Endothelial cell of umbilical vein (primary cell): ENCODE data around the gene MAGEB6B. TPM values are rescaled to one million over a fixed set of nuclear protein-coding genes. Genes with fewer than 3 reads are reported as not detected.
"Not testable (repeated sequence)": the region's sequence is repeated elsewhere in the genome, so short reads cannot be mapped to it uniquely, and the experiment has no call there.

Experiments used
- BruUV-seq: library from RNA; stranded (reverse); fragments of 400-500 nt; replicated peaks from 2 replicates; lab custom pipeline; 2021; lab: Mats Ljungman, UMichigan
- CTCF ChIA-PET: fragments of 300-600, 350-600 bp; sonication (Branson Sonifier 250); formaldehyde crosslinking; loops from one replicate; lab custom pipeline; 2021; ENCODE audit warnings: antibody characterized with exemption, inconsistent platforms; lab: Charles Lee
- POLR2A ChIA-PET: fragments of 300-600, 350-600 bp; sonication (Branson Sonifier 250); formaldehyde crosslinking; loops from one replicate; lab custom pipeline; 2021; ENCODE audit warnings: antibody characterized with exemption, inconsistent platforms; lab: Charles Lee
- DNase-seq: peaks from one replicate; pipeline ENCODE4 v3.0.0-alpha.2; 2011; ENCODE audit warnings: low read depth, low spot score
- FAIRE-seq: peaks from 2 replicates; lab custom pipeline; 2011; peaks lifted over from hg19 to GRCh38; lab: Jason Lieb, UNC
- H2AFZ ChIP-seq: 2 replicates; pipeline ENCODE4 v1.6.0; 2012; ENCODE audit warnings: low read depth, low read length, control low read depth, inconsistent platforms
- H3K27ac ChIP-seq: 2 replicates; pipeline ENCODE4 v1.5.1; 2011; ENCODE audit warnings: low read depth, mild to moderate bottlenecking, control low read depth, low read length, moderate library complexity; ENCODE audit not compliant: insufficient read depth
- H3K27me3 ChIP-seq, 2 experiments: 2 replicates each; pipeline versions ENCODE4 v1.6.0 to v1.6.1; 2011; ENCODE audit warnings: low read length in 2 of 2, mixed read lengths in 1 of 2; ENCODE audit not compliant: control insufficient read depth in 2 of 2, insufficient read depth in 2 of 2
- H3K36me3 ChIP-seq, 2 experiments: 2 replicates in 1 of 2; 3 replicates in 1 of 2; pipeline ENCODE4 v1.5.1; 2011; ENCODE audit warnings: low read length in 2 of 2, mild to moderate bottlenecking in 1 of 2, moderate library complexity in 1 of 2; ENCODE audit not compliant: control insufficient read depth in 2 of 2, insufficient read depth in 2 of 2; ENCODE audit errors: extremely low read depth in 1 of 2
- H3K4me1 ChIP-seq: 3 replicates; pipeline ENCODE4 v1.5.1; 2011; ENCODE audit warnings: mild to moderate bottlenecking, low read length; ENCODE audit not compliant: control insufficient read depth, insufficient read depth; ENCODE audit errors: extremely low read depth
- H3K4me2 ChIP-seq: 2 replicates; pipeline ENCODE4 v1.6.1; 2011; ENCODE audit warnings: low read length, control low read depth, mixed read lengths; ENCODE audit not compliant: insufficient read depth
- H3K4me3 ChIP-seq, 3 experiments: fragments of 200-600 bp in 1 of 3; sonication (generic), shearing (Covaris generic) in 1 of 3; replicated peaks in 1 of 3; 2 replicates each; pipeline ENCODE4 v1.5.1; 2011 to 2016; ENCODE audit warnings: control low read depth in 3 of 3, low read length in 3 of 3, mild to moderate bottlenecking in 2 of 3, inconsistent platforms in 1 of 3, low read depth in 1 of 3, moderate library complexity in 1 of 3; ENCODE audit not compliant: insufficient read depth in 1 of 3
- H3K79me2 ChIP-seq: 2 replicates; pipeline ENCODE4 v1.6.0; 2012; ENCODE audit warnings: low read length, inconsistent platforms; ENCODE audit not compliant: control insufficient read depth, insufficient read depth
- H3K9ac ChIP-seq: replicated peaks from 2 replicates; pipeline ENCODE3; 2011; ENCODE audit warnings: low read length, control low read depth; ENCODE audit not compliant: insufficient read depth; ENCODE audit errors: extremely low read depth
- H3K9me1 ChIP-seq: replicated peaks from 3 replicates; pipeline ENCODE4 v1.6.0; 2011; ENCODE audit warnings: mild to moderate bottlenecking, low read length; ENCODE audit not compliant: control insufficient read depth, insufficient read depth; ENCODE audit errors: extremely low read depth
- H3K9me3 ChIP-seq: replicated peaks from 2 replicates; pipeline ENCODE4 v1.5.1; 2012; ENCODE audit warnings: low read length, inconsistent platforms; ENCODE audit not compliant: control insufficient read depth, insufficient read depth
- H4K20me1 ChIP-seq: replicated peaks from 2 replicates; pipeline ENCODE3; 2011; ENCODE audit warnings: mild to moderate bottlenecking, low read length; ENCODE audit not compliant: control insufficient read depth, insufficient read depth; ENCODE audit errors: extremely low read depth
- CTCF ChIP-seq, 2 donors: IDR thresholded peaks; 1 replicate in 1 of 2; 2 replicates in 1 of 2; pipeline ENCODE4 v1.5.1; 2011; ENCODE audit warnings: low read length in 2 of 2, mild to moderate bottlenecking in 2 of 2, moderate library complexity in 2 of 2, control low read depth in 1 of 2, inconsistent platforms in 1 of 2, low read depth in 1 of 2; ENCODE audit not compliant: insufficient read depth in 1 of 2; ENCODE audit errors: extremely low read depth in 1 of 2
- EZH2 ChIP-seq: IDR thresholded peaks from 2 replicates; pipeline ENCODE4 v1.6.1; 2012; ENCODE audit warnings: borderline replicate concordance, low read depth, mild to moderate bottlenecking, moderate library complexity, low read length, inconsistent platforms; ENCODE audit not compliant: severe bottlenecking
- FOS ChIP-seq: IDR thresholded peaks from 2 replicates; pipeline ENCODE4 v1.6.1; 2011; ENCODE audit warnings: mild to moderate bottlenecking, low read length, moderate library complexity, borderline replicate concordance; ENCODE audit not compliant: insufficient read depth
- GATA2 ChIP-seq: IDR thresholded peaks from 2 replicates; pipeline ENCODE4 v1.7.0; 2011; ENCODE audit warnings: low read depth, mild to moderate bottlenecking, moderate library complexity, mixed read lengths, low read length; ENCODE audit not compliant: insufficient read length, insufficient read depth
- JUN ChIP-seq: IDR thresholded peaks from 2 replicates; pipeline ENCODE4 v1.6.1; 2011; ENCODE audit warnings: borderline replicate concordance, low read depth; ENCODE audit not compliant: insufficient read length, insufficient read depth
- MYC ChIP-seq: IDR thresholded peaks from one replicate; pipeline ENCODE4 v1.6.1; 2011; ENCODE audit warnings: mild to moderate bottlenecking, low read depth, low read length
- POLR2A ChIP-seq: IDR thresholded peaks from 2 replicates; pipeline ENCODE4 v1.6.1; 2012; ENCODE audit warnings: low read depth, mild to moderate bottlenecking, control low read depth, low read length
- POLR2AphosphoS5 ChIP-seq: IDR thresholded peaks from 2 replicates; pipeline ENCODE4 v1.6.1; 2012; ENCODE audit warnings: low read depth, mild to moderate bottlenecking, control low read depth, low read length, moderate library complexity; ENCODE audit not compliant: insufficient read depth
- dilution Hi-C: fragments of 300-500 bp; cut with MboI; formaldehyde crosslinking; loops from one replicate; pipeline ENCODE4 v1.15.0; 2019; ENCODE audit warnings: low sequenced_read_pairs; ENCODE audit not compliant: extremely low pct_ligation_motif_present
- intact Hi-C: fragments of 100-400 bp; cut with micrococcal nuclease; formaldehyde crosslinking; loops from one replicate; pipeline ENCODE4 v1.10.0; 2022
- polyA plus RNA-seq, 4 experiments: library from polyadenylated mRNA; depleted of rRNA in 3 of 4; stranded (reverse) in 3 of 4; unstranded in 1 of 4; fragments of >200 nt; gene quantifications; 2 replicates each; pipeline versions ENCODE4 v1.2.1 to v1.2.3, GENCODE V29; 2011 to 2012; ENCODE audit warnings: missing spikeins in 1 of 4
- total RNA-seq: library from RNA; stranded (reverse); gene quantifications from 2 replicates; pipeline ENCODE4 v1.2.3, GENCODE V29; 2021
- TF ChIP-seq, protein P1 (sequence below): IDR thresholded peaks from 2 replicates; pipeline ENCODE4 v1.6.1; 2011; ENCODE audit not compliant: insufficient read depth, insufficient read length

MAGEB6B gene
- total and polyA plus RNA-seq, 2 donors (not counting 3 experiments of a cell fraction or from before 2014, with no cell fraction given) = not detected

GRCh38 chrX:26204717-26205116, 44.3 kb downstream of the MAGEB6B start:
- H3K4me3 ChIP-seq, dilution Hi-C loops, H3K27ac ChIP-seq, H3K79me2 ChIP-seq, H3K36me3 ChIP-seq, H2AFZ ChIP-seq, FAIRE-seq, H3K9me1 ChIP-seq, H3K4me2 ChIP-seq, POLR2A ChIA-PET, H4K20me1 ChIP-seq, DNase-seq, H3K9ac ChIP-seq, H3K27me3 ChIP-seq, BruUV-seq, H3K9me3 ChIP-seq, CTCF ChIA-PET: not testable (repeated sequence)
- H3K4me1 ChIP-seq = peaks cover 12% of the 10 kb centered on the region
- intact Hi-C loops = loop anchor here (5.0 kb wide), 1 partner anchor 58 kb away; no protein-coding TSS in a partner anchor

DNA sequence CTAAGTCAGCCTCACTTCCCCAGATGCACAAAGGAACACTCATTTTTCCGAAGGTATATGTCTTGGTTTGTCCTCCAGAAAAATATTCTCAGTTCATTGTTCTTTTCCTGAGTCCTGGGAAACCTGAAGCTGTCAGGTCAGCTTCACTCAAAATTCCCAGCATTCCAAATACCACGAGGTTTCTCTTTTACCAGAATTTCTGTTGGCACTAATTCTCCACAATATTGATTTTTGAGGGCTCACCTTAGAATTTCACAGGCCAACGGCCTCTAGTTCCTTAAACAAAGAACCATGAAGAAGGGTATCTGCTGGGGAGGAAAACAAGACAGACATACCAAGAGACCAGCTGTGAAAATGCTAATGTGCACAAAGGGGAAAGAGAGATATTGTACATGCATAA, 47.6 kb downstream of the MAGEB6B start:
- no peak for DNase-seq
- Histone ChIP-seq H3K4me2 (no peak overlapping the region), H3K9me1 (no peaks in the 10 kb centered on the region), H3K79me2 (no peaks in the 10 kb centered on the region), H3K4me3 (no peak overlapping the region), H3K9me3 (no peaks in the 10 kb centered on the region), H3K36me3 (no peaks in the 10 kb centered on the region), H3K4me1 (peaks cover 10% of the 10 kb centered on the region), H4K20me1 (no peaks in the 10 kb centered on the region), H3K9ac (no peak overlapping the region), H2AFZ (no peak overlapping the region), H3K27ac (no peak overlapping the region), H3K27me3 (no peaks in the 10 kb centered on the region)
- FAIRE-seq = no peak
- CTCF ChIA-PET = no interaction called here
- dilution Hi-C loops = no loop called here
- no peak for TF ChIP-seq FOS
- TF ChIP-seq EZH2 = no peak
- TF ChIP-seq POLR2AphosphoS5 = no peak
- TF ChIP-seq JUN = no peak
- no peak for TF ChIP-seq CTCF (IDR thresholded peaks at IDR 0.05; ENCODE audit: extremely low read depth in 1 of 2, insufficient read depth in 1 of 2, low read depth in 1 of 2, low read length in 2 of 2)
- TF ChIP-seq, protein P1, sequence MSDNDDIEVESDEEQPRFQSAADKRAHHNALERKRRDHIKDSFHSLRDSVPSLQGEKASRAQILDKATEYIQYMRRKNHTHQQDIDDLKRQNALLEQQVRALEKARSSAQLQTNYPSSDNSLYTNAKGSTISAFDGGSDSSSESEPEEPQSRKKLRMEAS = no peak
- no peak for TF ChIP-seq MYC
- TF ChIP-seq GATA2 = no peak
- TF ChIP-seq POLR2A = no peak
- no TSS peak for BruUV-seq
- POLR2A ChIA-PET = no interaction called here
- intact Hi-C loops = no loop called here
